ENCODE data around the gene CRACR2B. TPM values are rescaled to one million over a fixed set of nuclear protein-coding genes. Genes with fewer than 3 reads are reported as not detected.

The CRACR2B gene
- total and polyA plus RNA-seq, 3 experiments from 2014 or later: 2.4 to 3.6 TPM; not detected in 1

GRCh38 chr11:810040-810567 is 17.6 kb upstream of the CRACR2B start:
- no peaks in the 10 kb centered on the region for H3K27me3 Mint-ChIP-seq

DNA sequence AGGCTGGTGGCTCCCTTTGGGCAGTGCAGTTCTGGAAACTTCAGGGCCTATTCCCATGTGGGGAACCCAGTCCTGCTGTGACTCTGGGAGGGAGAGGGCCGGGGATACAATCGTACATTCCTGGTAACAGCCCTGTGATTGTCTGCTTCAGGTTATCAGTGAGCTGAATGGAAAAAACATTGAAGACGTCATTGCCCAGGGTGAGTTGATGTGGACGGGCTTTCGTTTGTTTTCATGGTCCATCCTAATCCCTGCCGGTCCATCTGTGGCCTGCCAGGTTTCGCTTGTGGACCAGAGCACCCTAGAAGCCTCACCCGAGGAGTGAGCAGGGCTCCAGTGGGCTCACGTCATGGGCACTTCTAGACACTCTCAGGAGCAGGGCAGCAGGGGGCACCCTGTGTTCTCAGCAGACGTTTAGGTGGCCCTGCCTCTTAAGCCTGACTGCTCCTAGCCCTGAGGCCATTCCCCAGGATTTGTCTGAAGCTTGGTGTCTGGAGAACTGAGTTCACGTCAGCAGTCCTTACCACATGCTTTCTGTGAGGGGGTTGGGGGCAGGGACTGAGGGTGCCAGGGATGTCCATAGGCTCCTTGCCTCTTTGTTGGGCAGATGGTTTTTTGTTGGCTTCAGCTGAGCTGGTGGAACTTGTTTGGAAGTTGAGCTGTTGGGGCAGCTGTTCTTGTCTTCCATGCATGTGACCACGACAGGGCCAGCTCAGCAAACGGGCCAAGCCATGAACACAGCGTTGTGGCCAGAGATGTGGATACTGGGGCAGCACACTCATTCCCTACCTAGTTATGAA is 16.1 kb upstream of the CRACR2B start:
- Mint-ChIP-seq H3K4me1 (peaks cover 30 to 44% (median 34%) of the 10 kb centered on the region in 3 donors), H3K36me3 (peaks cover 0 to 38% (median 2%) of the 10 kb centered on the region in 3 donors), H3K4me3 (peak overlapping the region; percentile 84 to 100 (median 95)), H3K9me3 (no peaks in the 10 kb centered on the region), H3K27me3 (no peaks in the 10 kb centered on the region), H3K27ac (peak overlapping the region; percentile 61 to 100 (median 92))
- Histone ChIP-seq H3K36me3 (ENCODE audit: insufficient read depth, low read length) (peaks cover 20% of the 10 kb centered on the region), H3K9me3 (ENCODE audit: low read length) (no peaks in the 10 kb centered on the region), H3K4me3 (ENCODE audit: low read length) (no peak overlapping the region), H3K4me1 (ENCODE audit: insufficient read depth, low read length) (peaks cover 26% of the 10 kb centered on the region), H3K27me3 (ENCODE audit: insufficient read depth, low read length, poor library complexity, severe bottlenecking) (no peaks in the 10 kb centered on the region), H3K27ac (ENCODE audit: low read depth, low read length) (peak overlapping the region; percentile 92)
- ChIA-PET CTCF (interaction anchor here (0.9 to 1.3 kb wide), 3 partner anchors 11 to 23 kb away, joined by 3 read pairs; no protein-coding TSS in a partner anchor), POLR2A (interaction anchor here (1.8 kb wide), 1 partner anchor 8 kb away, joined by 25 read pairs; the partner anchor contains the start of gene PNPLA2)
- DNase-seq: no peak

More at GRCh38 chr11:810040-810567, 17.6 kb upstream of the CRACR2B start:
- peaks cover 33 to 49% (median 34%) of the 10 kb centered on the region in 3 donors for H3K4me1 Mint-ChIP-seq
- H3K9me3 ChIP-seq (ENCODE audit: low read length): no peaks in the 10 kb centered on the region
- DNase-seq: no peak
- CTCF ChIA-PET: interaction anchor here (0.8 kb wide), 1 partner anchor 9 kb away, joined by 3 read pairs; the partner anchor contains the start of gene PNPLA2
- no peaks in the 10 kb centered on the region for H3K27me3 ChIP-seq (ENCODE audit: insufficient read depth, low read length, poor library complexity, severe bottlenecking)
- H3K4me1 ChIP-seq (ENCODE audit: insufficient read depth, low read length): peaks cover 26% of the 10 kb centered on the region
- H3K27ac Mint-ChIP-seq: peak overlapping the region; percentile 97 to 100 (median 98)
- H3K4me3 Mint-ChIP-seq: peak overlapping the region; percentile 94 to 100 (median 95)
- H3K27ac ChIP-seq (ENCODE audit: low read depth, low read length): peak overlapping the region; percentile 92
- POLR2A ChIA-PET: interaction anchor here (0.6 to 2.0 kb wide), 11 partner anchors 9 to 304 kb away, joined by 3 to 38 read pairs (median 5); partner anchors contain the start of genes CD151, HRAS, PNPLA2 and TSPAN4
- peaks cover 20% of the 10 kb centered on the region for H3K36me3 ChIP-seq (ENCODE audit: insufficient read depth, low read length)
- H3K4me3 ChIP-seq (ENCODE audit: low read length): peak overlapping the region; percentile 100
- H3K9me3 Mint-ChIP-seq: no peaks in the 10 kb centered on the region
- H3K36me3 Mint-ChIP-seq: peaks cover 0 to 38% (median 2%) of the 10 kb centered on the region in 3 donors

GRCh38 chr11:812390-812789 is 15.3 kb upstream of the CRACR2B start:
- Histone ChIP-seq H3K27ac (ENCODE audit: low read depth, low read length) (no peak overlapping the region), H3K4me3 (ENCODE audit: low read length) (no peak overlapping the region), H3K36me3 (ENCODE audit: insufficient read depth, low read length) (peaks cover 20% of the 10 kb centered on the region), H3K9me3 (ENCODE audit: low read length) (no peaks in the 10 kb centered on the region), H3K4me1 (ENCODE audit: insufficient read depth, low read length) (peaks cover 26% of the 10 kb centered on the region), H3K27me3 (ENCODE audit: insufficient read depth, low read length, poor library complexity, severe bottlenecking) (no peaks in the 10 kb centered on the region)
- H3K27ac Mint-ChIP-seq: peak overlapping the region in 5 of 8 donors; percentile 63 to 100 (median 84)
- peaks cover 0 to 38% (median 2%) of the 10 kb centered on the region in 3 donors for H3K36me3 Mint-ChIP-seq
- H3K4me3 Mint-ChIP-seq: peak overlapping the region in 3 of 7 donors; percentile 24 to 100 (median 52)
- peaks cover 30 to 44% (median 34%) of the 10 kb centered on the region in 3 donors for H3K4me1 Mint-ChIP-seq
- no peak for DNase-seq
- POLR2A ChIA-PET: no interaction called here
- H3K27me3 Mint-ChIP-seq: no peaks in the 10 kb centered on the region
- CTCF ChIA-PET: interaction anchor here (1.0 kb wide), 1 partner anchor 16 kb away, joined by 3 read pairs; no protein-coding TSS in a partner anchor
- H3K9me3 Mint-ChIP-seq: no peaks in the 10 kb centered on the region

DNA sequence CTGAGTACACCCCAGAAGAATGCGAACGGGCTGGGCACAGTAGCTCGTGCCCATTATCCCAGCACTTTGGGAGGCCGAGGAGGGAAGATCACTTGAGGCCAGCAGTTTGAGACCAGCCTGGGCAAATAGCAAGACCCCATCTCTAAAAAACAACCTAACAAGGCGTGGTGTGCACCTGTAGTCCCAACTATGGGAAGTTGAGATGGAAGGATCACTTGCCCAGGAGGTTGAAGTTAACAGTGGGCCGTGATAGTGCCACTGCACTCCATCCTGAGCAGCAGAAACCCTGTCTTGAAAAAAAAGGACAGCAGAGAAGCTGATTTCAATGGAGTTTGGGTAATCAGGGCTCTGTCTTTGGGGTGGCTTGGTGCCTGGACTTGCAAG is 14.7 kb upstream of the CRACR2B start:
- peak overlapping the region in 1 of 7 donors; percentile 100 for H3K4me3 Mint-ChIP-seq
- H3K36me3 Mint-ChIP-seq: peaks cover 0 to 38% (median 2%) of the 10 kb centered on the region in 3 donors
- no peaks in the 10 kb centered on the region for H3K9me3 Mint-ChIP-seq
- no peak for DNase-seq
- H3K27me3 ChIP-seq (ENCODE audit: insufficient read depth, low read length, poor library complexity, severe bottlenecking): no peaks in the 10 kb centered on the region
- no peaks in the 10 kb centered on the region for H3K27me3 Mint-ChIP-seq
- POLR2A ChIA-PET: no interaction called here
- H3K4me1 ChIP-seq (ENCODE audit: insufficient read depth, low read length): peaks cover 26% of the 10 kb centered on the region
- peaks cover 26 to 40% (median 30%) of the 10 kb centered on the region in 3 donors for H3K4me1 Mint-ChIP-seq
- no peak overlapping the region for H3K4me3 ChIP-seq (ENCODE audit: low read length)
- H3K36me3 ChIP-seq (ENCODE audit: insufficient read depth, low read length): peaks cover 20% of the 10 kb centered on the region
- CTCF ChIA-PET: no interaction called here
- H3K27ac ChIP-seq (ENCODE audit: low read depth, low read length): no peak overlapping the region
- peak overlapping the region in 3 of 8 donors; percentile 43 to 100 (median 84) for H3K27ac Mint-ChIP-seq
- no peaks in the 10 kb centered on the region for H3K9me3 ChIP-seq (ENCODE audit: low read length)

GRCh38 chr11:813456-814096 is 14.1 kb upstream of the CRACR2B start:
- Histone ChIP-seq H3K27me3 (ENCODE audit: insufficient read depth, low read length, poor library complexity, severe bottlenecking) (no peaks in the 10 kb centered on the region), H3K9me3 (ENCODE audit: low read length) (no peaks in the 10 kb centered on the region), H3K36me3 (ENCODE audit: insufficient read depth, low read length) (peaks cover 20% of the 10 kb centered on the region), H3K4me3 (ENCODE audit: low read length) (no peak overlapping the region), H3K4me1 (ENCODE audit: insufficient read depth, low read length) (peaks cover 23% of the 10 kb centered on the region), H3K27ac (ENCODE audit: low read depth, low read length) (no peak overlapping the region)
- Mint-ChIP-seq H3K4me3 (peak overlapping the region in 1 of 7 donors; percentile 67), H3K36me3 (peaks cover 0 to 38% (median 2%) of the 10 kb centered on the region in 3 donors), H3K9me3 (no peaks in the 10 kb centered on the region), H3K27me3 (no peaks in the 10 kb centered on the region), H3K4me1 (peaks cover 25 to 37% (median 25%) of the 10 kb centered on the region in 3 donors), H3K27ac (peak overlapping the region in 1 of 8 donors; percentile 50)
- ChIA-PET CTCF (no interaction called here), POLR2A (no interaction called here)
- no peak for DNase-seq

- Mint-ChIP-seq H3K4me3 (peak overlapping the region in 1 of 7 donors; percentile 48), H3K36me3 (peaks cover 0 to 32% (median 2%) of the 10 kb centered on the region in 3 donors), H3K4me1 (peaks cover 14 to 29% (median 17%) of the 10 kb centered on the region in 3 donors), H3K27me3 (no peaks in the 10 kb centered on the region), H3K9me3 (no peaks in the 10 kb centered on the region), H3K27ac (no peak overlapping the region)
- H3K9me3 ChIP-seq (ENCODE audit: low read length): no peaks in the 10 kb centered on the region
- CTCF ChIA-PET: no interaction called here
- DNase-seq: no peak
- no peaks in the 10 kb centered on the region for H3K27me3 ChIP-seq (ENCODE audit: insufficient read depth, low read length, poor library complexity, severe bottlenecking)
- H3K4me3 ChIP-seq (ENCODE audit: low read length): no peak overlapping the region
- peaks cover 23% of the 10 kb centered on the region for H3K4me1 ChIP-seq (ENCODE audit: insufficient read depth, low read length)
- H3K27ac ChIP-seq (ENCODE audit: low read depth, low read length): no peak overlapping the region
- H3K36me3 ChIP-seq (ENCODE audit: insufficient read depth, low read length): peaks cover 20% of the 10 kb centered on the region
- POLR2A ChIA-PET: no interaction called here
These were observed 11.9 kb upstream of the CRACR2B start for GRCh38 chr11:815675-816432.

GRCh38 chr11:816433-816779 is 11.3 kb upstream of the CRACR2B start:
- no peak overlapping the region for H3K27ac Mint-ChIP-seq
- Histone ChIP-seq H3K4me1 (ENCODE audit: insufficient read depth, low read length) (peaks cover 23% of the 10 kb centered on the region), H3K27ac (ENCODE audit: low read depth, low read length) (no peak overlapping the region), H3K9me3 (ENCODE audit: low read length) (no peaks in the 10 kb centered on the region), H3K36me3 (ENCODE audit: insufficient read depth, low read length) (peaks cover 17% of the 10 kb centered on the region), H3K27me3 (ENCODE audit: insufficient read depth, low read length, poor library complexity, severe bottlenecking) (no peaks in the 10 kb centered on the region), H3K4me3 (ENCODE audit: low read length) (no peak overlapping the region)
- ChIA-PET CTCF (no interaction called here), POLR2A (no interaction called here)
- H3K4me1 Mint-ChIP-seq: peaks cover 13 to 28% (median 15%) of the 10 kb centered on the region in 3 donors
- DNase-seq: no peak
- peaks cover 0 to 30% (median 0%) of the 10 kb centered on the region in 3 donors for H3K36me3 Mint-ChIP-seq
- H3K4me3 Mint-ChIP-seq: peak overlapping the region in 1 of 7 donors; percentile 48
- H3K27me3 Mint-ChIP-seq: no peaks in the 10 kb centered on the region
- H3K9me3 Mint-ChIP-seq: no peaks in the 10 kb centered on the region
